Activated CD4-positive, alpha-beta T cell treated with anti-CD3 and anti-CD28 coated beads, Interleukin-2, amount 50 U/mL, for 1 hour (primary cell): Measurements from ENCODE around the gene GSG1L.

ENCODE experiments used
- DNase-seq: peaks from one replicate; pipeline ENCODE4 v3.0.0-alpha.2; 2020

GSG1L gene

GRCh38 chr16:27766236-27766925 lies 297.1 kb downstream of the GSG1L start:
- DNase-seq = no peak

- DNase-seq = no peak
These were observed 298.4 kb downstream of the GSG1L start for GRCh38 chr16:27764869-27765675.

- no peak for DNase-seq
These were observed 299.1 kb downstream of the GSG1L start for GRCh38 chr16:27764427-27764826.

- no peak for DNase-seq
These were observed 301.1 kb downstream of the GSG1L start for GRCh38 chr16:27762441-27762840.

DNA sequence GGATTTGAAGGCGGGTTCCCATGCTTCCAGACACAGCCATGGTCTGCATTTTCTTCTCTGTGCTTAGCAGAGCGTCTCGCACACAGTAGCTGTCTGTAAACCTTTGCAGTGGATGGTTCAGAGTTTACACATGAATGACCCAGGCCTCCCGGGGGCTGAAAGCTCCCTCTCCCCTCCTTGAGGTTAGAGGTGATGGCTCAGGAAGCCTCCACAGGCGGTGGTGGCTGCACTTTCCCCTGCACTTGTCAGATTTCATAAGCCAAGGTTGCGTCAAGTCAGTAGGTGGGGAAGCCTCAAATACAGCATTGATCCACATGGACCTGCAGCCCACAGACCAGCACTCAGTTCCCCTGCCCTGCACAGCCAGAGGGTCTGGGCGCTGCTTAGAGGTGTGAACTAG lies 301.7 kb downstream of the GSG1L start:
- DNase-seq = no peak

- no peak for DNase-seq
These were observed 302.7 kb downstream of the GSG1L start for GRCh38 chr16:27760789-27761176.

- DNase-seq = no peak
These were observed 303.3 kb downstream of the GSG1L start for GRCh38 chr16:27759967-27760788.

GRCh38 chr16:27759301-27759871 lies 304.1 kb downstream of the GSG1L start:
- no peak for DNase-seq

DNA sequence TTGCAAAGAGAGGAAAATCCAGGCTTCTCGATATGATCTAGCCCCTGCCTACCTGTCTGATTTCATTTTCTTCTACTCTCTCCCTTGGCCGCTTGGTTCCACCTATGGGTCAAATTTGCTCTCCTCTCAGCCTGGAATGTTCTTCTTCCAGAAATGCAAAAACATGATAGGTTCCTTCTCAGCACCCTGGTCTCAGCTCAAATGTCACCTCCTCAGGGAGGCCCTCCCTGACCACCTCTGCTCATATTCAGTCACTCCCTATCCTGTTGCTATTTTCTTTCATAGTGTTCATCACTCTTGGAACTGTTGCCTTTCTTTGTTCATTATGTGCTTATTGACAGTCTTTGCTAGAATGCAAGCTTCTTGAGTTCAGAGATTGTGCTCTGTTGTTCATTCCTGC lies 305.0 kb downstream of the GSG1L start:
- DNase-seq = no peak

GRCh38 chr16:27756206-27756970 lies 307.1 kb downstream of the GSG1L start:
- DNase-seq = no peak

DNA sequence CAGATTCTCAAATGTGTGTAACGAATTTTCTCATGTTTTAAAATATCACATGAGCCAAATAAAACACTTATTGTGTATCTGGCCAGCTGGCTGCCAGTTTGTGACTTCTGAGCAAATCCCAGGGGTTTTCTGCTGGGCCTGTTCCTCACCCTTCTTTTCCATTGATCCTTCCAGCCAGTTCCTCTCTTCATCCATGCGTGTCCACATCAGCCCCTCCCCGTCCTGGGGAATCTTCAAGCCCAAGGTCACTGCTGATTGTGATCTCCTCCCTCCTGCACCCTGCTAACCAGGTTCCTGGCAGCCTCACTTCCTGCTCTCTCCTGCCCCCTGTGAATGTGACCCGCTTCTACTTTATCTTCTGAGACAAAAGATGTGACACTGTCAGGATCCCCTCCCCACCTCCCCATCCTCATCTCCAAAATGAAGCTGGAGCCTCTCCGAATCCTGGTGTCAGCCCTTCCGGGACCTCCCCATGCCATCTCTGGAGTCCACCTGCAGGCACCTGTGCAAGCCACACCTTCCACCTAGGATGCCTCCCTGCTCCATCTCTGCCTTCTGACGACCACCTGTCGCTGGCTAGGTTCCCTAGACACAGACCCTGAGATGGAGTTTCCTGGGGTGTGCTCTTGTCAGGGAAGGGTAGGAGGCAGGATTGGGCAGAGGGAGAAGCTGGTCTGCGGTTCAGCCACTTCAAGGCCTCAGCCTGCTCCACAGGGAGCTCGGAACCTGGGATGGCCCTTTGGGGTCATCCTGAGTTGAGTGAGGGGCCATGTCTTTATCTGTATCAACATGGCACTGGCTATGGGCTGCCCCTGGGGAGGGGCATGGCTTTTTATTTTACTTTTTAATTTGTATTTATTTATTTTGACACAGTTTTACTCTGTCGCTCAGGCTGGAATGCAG lies 308.5 kb downstream of the GSG1L start:
- no peak for DNase-seq

DNA sequence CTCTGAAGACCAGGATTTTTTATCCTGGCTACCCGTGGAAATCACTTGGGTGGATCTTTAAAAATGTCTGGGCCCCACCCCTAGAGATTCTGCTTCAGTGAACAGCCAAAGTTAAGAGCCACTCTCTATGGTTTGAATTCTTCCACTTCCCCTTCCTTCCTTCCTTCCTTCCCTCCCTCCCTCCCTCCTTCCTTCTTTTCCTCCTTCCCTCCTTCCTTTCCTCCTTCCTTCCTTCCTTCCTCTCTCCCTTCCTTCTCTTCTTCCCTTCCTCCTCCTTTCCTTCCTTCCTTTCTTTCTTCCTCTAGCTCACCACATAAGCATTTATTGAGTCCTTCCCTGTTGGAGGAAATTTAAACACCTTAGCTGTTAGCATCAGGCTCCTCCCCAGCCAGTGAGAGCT lies 310.0 kb downstream of the GSG1L start:
- no peak for DNase-seq

DNA sequence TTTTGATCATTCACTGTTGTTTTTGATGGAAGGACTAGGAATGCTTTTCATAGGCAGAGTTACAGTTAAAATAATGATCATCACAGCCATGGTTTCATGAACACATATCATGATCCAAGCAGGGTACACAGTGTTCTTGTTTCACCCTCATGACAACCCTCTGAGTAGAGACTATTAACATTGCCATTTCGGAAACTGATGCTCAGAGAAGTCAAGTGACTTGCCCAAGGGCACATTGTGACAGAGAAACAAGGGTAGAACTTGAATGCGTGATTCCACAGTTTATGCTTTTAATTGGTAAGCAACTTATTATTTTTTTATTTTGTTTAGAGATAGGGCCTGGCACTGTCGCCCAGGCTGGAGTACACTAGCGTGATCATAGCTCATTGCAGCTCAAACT lies 311.3 kb downstream of the GSG1L start:
- DNase-seq = no peak

GRCh38 chr16:27751676-27752075 lies 311.8 kb downstream of the GSG1L start:
- no peak for DNase-seq

DNA sequence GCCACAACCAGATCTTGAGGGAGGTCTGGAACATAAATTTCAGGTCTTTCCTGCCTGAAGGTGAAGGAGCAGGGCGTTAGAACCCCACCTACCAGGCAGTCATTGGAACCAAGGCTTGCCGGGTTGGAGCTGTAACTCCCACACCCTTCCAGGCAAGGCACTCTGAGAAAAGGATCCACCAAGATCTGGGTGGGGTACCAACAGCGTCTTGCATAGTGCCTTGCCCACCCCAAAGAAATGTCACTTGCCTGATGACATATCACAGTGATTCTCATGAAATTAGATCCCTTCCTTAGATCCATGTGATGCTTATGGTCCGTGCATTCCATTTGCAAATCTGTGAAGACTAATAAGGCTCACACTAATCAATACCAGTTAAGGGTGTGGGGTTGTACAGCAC lies 312.3 kb downstream of the GSG1L start:
- DNase-seq = no peak

GRCh38 chr16:27749946-27750345 lies 313.6 kb downstream of the GSG1L start:
- no peak for DNase-seq

GRCh38 chr16:27749547-27749875 lies 314.0 kb downstream of the GSG1L start:
- DNase-seq = no peak

GRCh38 chr16:27748868-27749546 lies 314.5 kb downstream of the GSG1L start:
- peak; percentile 13 for DNase-seq

DNA sequence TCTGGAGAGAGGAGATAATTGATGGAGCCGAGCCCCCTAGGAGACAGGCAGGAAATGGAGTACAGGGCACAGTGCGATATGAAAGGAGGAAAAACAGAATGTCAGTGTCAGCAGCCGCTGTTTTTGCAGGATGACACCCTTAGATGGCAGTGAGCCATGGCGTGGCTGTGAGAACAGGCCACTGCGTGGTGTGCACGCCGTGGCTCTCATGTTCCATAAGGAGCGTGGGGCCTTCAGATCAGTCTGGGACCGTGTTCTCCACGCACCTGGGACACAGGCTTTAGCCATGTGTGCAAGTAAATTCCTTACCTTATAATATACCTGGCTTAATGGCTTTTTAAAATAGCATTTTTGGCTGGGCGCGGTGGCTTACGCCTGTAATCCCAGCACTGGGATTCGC lies 315.6 kb downstream of the GSG1L start:
- no peak for DNase-seq

DNA sequence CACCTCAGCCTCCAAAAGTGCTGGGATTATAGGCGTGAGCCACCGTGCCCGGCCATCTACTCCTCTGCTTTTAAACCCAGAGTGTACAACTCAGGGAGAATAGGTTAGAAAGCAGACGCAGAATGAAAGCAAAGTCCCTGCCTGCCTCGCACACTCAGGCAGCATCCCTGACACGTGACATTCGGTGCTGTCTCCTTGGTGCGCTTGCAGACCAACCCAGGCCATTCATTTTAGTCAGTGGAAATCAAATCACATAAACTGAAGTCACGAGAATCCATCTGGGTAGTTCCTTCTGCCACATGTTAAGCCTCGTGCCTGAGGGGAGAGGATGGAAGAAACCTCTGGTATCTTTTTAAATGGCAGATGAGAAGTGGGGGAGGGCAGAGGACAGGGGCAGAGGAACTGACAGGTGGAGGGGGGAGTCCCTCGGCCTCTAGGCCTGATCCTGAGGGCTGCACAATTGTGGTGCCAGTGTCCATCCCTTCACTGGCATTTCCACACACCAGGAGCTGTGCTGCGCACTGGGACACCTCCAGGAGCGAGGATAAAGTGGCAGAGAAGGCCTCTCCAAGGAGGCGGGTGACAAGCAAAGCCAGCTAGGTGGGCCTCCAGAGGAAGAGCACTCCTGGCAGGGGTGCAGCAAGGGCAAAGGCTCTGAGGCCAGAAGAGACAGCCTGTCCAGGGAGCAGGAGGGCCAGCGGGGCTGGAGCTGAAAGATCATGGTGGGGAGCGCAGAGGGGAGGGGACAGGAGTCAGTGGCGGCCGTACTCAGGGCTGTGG lies 317.2 kb downstream of the GSG1L start:
- DNase-seq = no peak
